Measurements from ENCODE around the gene ELMO1. TPM values are rescaled to one million over a fixed set of nuclear protein-coding genes. Genes with fewer than 3 reads are reported as not detected.

The ELMO1 gene
- total and polyA plus RNA-seq, 10 of the 15 experiments (the other 5 are each of a cell fraction or from before 2014, with no cell fraction given), result 22.6 to 85.9 (median 56.6) TPM

- TF ChIP-seq SP1 (IDR thresholded peaks at IDR 0.05; ENCODE audit: low read depth, low read length) (no peak), NKRF (conservative IDR thresholded peaks at IDR 0.05) (no peak), E4F1 (IDR thresholded peaks at IDR 0.05; ENCODE audit: borderline replicate concordance, partially characterized antibody) (no peak)
Measured at GRCh38 chr7:37405603-37406122, 43.0 kb downstream of the ELMO1 start (continued).

GRCh38 chr7:37405128-37405527, 43.5 kb downstream of the ELMO1 start:
- H3K4me1 ChIP-seq (ENCODE audit: control insufficient read depth, insufficient read depth, low read length), result peaks cover 11% of the 10 kb centered on the region
- H3K27ac ChIP-seq (ENCODE audit: control insufficient read depth, insufficient read depth), result no peak overlapping the region
- RAD21 ChIA-PET (ENCODE audit: unreplicated experiment), result no interaction called here
- 63% methylated on average over 5 of the region's 5 CpGs for WGBS (ENCODE audit: insufficient coverage, insufficient replicate concordance, low lambda C conversion rate, missing lambda C conversion rate)
- POLR2A ChIA-PET, result no interaction called here
- H3K4me3 ChIP-seq, result no peak overlapping the region
- no peak overlapping the region for H3K4me2 ChIP-seq (ENCODE audit: control insufficient read depth, insufficient read depth)
- intact Hi-C loops (cut with micrococcal nuclease; ENCODE audit: unreplicated experiment) (no loop called here), in situ Hi-C loops (cut with MboI) (no loop called here)
- no peak for ATAC-seq
- CTCF ChIA-PET, result interaction anchor here (1.1 kb wide), 1 partner anchor 52 kb away, joined by 4 read pairs; no protein-coding TSS in a partner anchor
- FAIRE-seq, result no peak
- SMC1A ChIA-PET (ENCODE audit: uncharacterized antibody, unreplicated experiment), result interaction anchor here (0.6 kb wide), 1 partner anchor 23 kb away, joined by 3 read pairs; no protein-coding TSS in a partner anchor
- no peak overlapping the region for H3K9ac ChIP-seq (ENCODE audit: control insufficient read depth, insufficient read depth, low read length)
- no peaks in the 10 kb centered on the region for H3K27me3 ChIP-seq (replicated peaks in 1 of 2; ENCODE audit: control insufficient read depth in 2 of 2, insufficient read depth in 2 of 2, low read length in 1 of 2)
- no peaks in the 10 kb centered on the region for H3K79me2 ChIP-seq (ENCODE audit: control insufficient read depth, insufficient read depth, low read length)
- H3K9me3 ChIP-seq (replicated peaks; ENCODE audit: control insufficient read depth, insufficient read depth, low read length), result peaks cover 3% of the 10 kb centered on the region; the same call in 2 of the 3 replicates
- DNase-seq (ENCODE audit: low read depth, low spot score), result no peak
- H4K20me1 ChIP-seq (ENCODE audit: control insufficient read depth, insufficient read depth), result no peaks in the 10 kb centered on the region
- H2AFZ ChIP-seq (ENCODE audit: control insufficient read depth, low read depth, low read length), result no peak overlapping the region
- H3K36me3 ChIP-seq (ENCODE audit: control insufficient read depth in 2 of 2, insufficient read depth in 2 of 2, low read length in 1 of 2), result no peaks in the 10 kb centered on the region
- BruUV-seq (replicated peaks), result no TSS peak
- TF ChIP-seq USF1 (IDR thresholded peaks at IDR 0.05; ENCODE audit: borderline replicate concordance, extremely low read length, insufficient read depth, low read depth, low read length) (no peak), CTCF (IDR thresholded peaks at IDR 0.05 in 2 of 3, conservative IDR thresholded peaks at IDR 0.05 in 1 of 3; ENCODE audit: control insufficient read depth in 2 of 3, extremely low read depth in 1 of 3, insufficient read depth in 1 of 3, low read depth in 3 of 3, low read length in 3 of 3) (no peak), ZNF207 (IDR thresholded peaks at IDR 0.05; ENCODE audit: borderline replicate concordance) (no peak), ZNF274 (IDR thresholded peaks at IDR 0.05; ENCODE audit: insufficient read depth, insufficient read length) (no peak), IKZF2 (IDR thresholded peaks at IDR 0.05) (no peak), CREB1 (IDR thresholded peaks at IDR 0.05; ENCODE audit: low read depth) (no peak), NFYA (IDR thresholded peaks at IDR 0.05; ENCODE audit: borderline replicate concordance, low read depth, low read length) (no peak), MYC (IDR thresholded peaks at IDR 0.05; ENCODE audit: insufficient read depth, insufficient read length, insufficient replicate concordance, low read length, severe bottlenecking) (no peak), POLR2A (IDR thresholded peaks at IDR 0.05; ENCODE audit: low read depth, low read length) (no peak)

All from GM12878 (cell line).